ENCODE measurements around the gene ISL1.

ISL1 gene
- total RNA-seq = 0 to 0.36 (median 0) reads per million in 9 experiments

DNA sequence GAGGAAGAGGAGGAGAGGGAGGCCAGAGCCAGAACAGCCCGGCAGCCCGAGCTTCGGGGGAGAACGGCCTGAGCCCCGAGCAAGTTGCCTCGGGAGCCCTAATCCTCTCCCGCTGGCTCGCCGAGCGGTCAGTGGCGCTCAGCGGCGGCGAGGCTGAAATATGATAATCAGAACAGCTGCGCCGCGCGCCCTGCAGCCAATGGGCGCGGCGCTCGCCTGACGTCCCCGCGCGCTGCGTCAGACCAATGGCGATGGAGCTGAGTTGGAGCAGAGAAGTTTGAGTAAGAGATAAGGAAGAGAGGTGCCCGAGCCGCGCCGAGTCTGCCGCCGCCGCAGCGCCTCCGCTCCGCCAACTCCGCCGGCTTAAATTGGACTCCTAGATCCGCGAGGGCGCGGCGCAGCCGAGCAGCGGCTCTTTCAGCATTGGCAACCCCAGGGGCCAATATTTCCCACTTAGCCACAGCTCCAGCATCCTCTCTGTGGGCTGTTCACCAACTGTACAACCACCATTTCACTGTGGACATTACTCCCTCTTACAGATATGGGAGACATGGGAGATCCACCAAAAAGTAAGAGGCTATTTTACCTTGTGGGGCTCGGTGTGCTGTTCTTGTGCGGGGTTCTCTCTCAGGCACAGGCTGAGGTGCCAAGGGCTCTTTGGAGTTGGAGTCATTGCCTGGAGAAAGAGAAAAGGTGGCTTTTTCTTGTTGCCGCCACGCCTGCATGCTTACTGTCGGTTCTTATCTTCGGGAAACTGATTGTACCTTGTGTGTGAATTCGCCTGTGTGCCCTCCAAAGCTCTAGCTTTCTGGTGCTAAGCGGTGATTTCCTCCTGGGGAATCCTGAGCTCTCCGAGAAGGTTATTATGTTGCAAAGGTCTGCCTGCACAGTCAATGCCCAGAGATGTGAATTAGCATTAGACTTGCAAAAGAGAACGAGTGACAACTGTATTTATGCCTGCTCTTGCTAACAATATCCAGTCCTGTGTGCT, at the start of gene ISL1:
Gene ISL1, plus strand, starts transcription at position 318 of the 991 bp plus-strand sequence. Its CDS starts 224 bp downstream, at position 542.
- H3K9me3 Mint-ChIP-seq = peaks cover 5 to 7% of the 10 kb centered on the region in 2 donors
- peaks cover 0 to 4% of the 10 kb centered on the region in 2 donors for H3K4me1 Mint-ChIP-seq (ENCODE audit: low read depth in 2 of 2)
- no peak within 1 kb of the TSS for H3K27ac Mint-ChIP-seq
- peaks cover 68 to 100% of the 10 kb centered on the region in 2 donors for H3K27me3 Mint-ChIP-seq
- DNase-seq (no peak), ATAC-seq (replicated peaks) (no peak)
- H3K36me3 Mint-ChIP-seq (ENCODE audit: insufficient read depth) = peaks cover 3% of the 10 kb centered on the region
- no peak within 1 kb of the TSS for H3K4me3 Mint-ChIP-seq

DNA sequence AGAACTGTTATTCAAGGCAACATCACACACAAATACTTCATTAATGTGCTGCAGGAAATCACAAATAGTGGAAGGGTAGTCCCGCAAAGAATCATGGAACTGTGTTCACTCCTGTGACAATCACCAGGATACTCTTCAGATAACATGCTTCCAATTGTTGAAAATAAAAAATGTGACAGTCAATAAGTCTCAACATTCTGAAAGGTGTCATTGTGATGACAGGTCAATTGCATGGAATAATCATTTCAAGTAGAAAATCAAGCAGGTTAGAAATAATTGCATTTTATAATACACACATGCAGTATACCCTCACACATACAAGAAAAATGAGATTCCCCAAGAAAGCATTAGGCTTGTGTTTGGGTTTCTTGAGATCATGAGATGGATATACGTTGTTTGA, 46.4 kb upstream of the ISL1 start:
- Mint-ChIP-seq H3K4me1 (ENCODE audit: low read depth in 2 of 2) (no peaks in the 10 kb centered on the region), H3K27me3 (no peaks in the 10 kb centered on the region), H3K36me3 (ENCODE audit: insufficient read depth) (no peaks in the 10 kb centered on the region), H3K27ac (no peak overlapping the region), H3K4me3 (no peak overlapping the region), H3K9me3 (peaks cover 0 to 3% of the 10 kb centered on the region in 2 donors)
- no peak for DNase-seq
- no peak for ATAC-seq (replicated peaks)

DNA sequence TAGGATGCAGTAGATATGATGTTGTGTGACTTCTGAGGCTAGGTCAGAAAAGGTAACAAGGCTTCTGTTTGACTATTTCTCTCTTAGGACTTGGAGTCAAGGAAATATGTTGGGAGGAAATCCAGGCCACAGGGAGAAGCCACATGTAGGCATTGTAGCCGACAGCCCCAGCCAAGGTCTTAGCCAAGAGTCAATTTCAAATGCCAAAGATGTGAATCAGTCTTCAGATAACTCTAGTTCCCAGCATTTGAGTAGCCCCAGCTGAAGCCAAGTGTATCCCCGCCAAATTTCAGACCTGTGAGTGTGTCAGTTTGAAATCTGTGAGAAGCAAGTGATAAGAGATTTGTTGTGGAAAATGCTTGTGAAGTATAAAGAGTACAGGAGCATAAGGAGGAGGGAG, 38.1 kb upstream of the ISL1 start:
- H3K4me1 Mint-ChIP-seq (ENCODE audit: low read depth in 2 of 2) = no peaks in the 10 kb centered on the region
- no peaks in the 10 kb centered on the region for H3K36me3 Mint-ChIP-seq (ENCODE audit: insufficient read depth)
- no peak overlapping the region for H3K4me3 Mint-ChIP-seq
- H3K27me3 Mint-ChIP-seq = no peaks in the 10 kb centered on the region
- no peak for DNase-seq
- H3K9me3 Mint-ChIP-seq = peaks cover 7 to 26% of the 10 kb centered on the region in 2 donors
- ATAC-seq (replicated peaks) = no peak
- no peak overlapping the region for H3K27ac Mint-ChIP-seq

DNA sequence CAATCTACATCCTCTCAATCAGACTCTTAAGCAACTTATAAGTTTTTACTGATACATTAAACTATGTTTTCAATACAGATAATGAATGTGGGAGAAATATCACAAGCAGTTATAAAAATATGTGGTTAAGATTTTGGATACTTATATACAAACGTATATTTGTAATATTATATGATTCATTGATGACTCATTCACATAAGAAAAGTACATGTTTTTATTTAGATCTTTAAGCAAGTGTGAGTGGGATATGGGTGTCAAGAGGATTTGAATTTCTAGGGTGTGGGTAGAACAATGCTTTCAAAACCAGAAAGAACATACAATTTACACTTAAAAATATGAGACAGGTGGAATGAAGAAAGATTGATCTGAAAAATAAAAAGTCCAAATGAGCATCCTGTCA, 36.1 kb upstream of the ISL1 start:
- H3K4me3 Mint-ChIP-seq = no peak overlapping the region
- DNase-seq (no peak), ATAC-seq (replicated peaks) (no peak)
- peaks cover 7 to 26% of the 10 kb centered on the region in 2 donors for H3K9me3 Mint-ChIP-seq
- no peaks in the 10 kb centered on the region for H3K27me3 Mint-ChIP-seq
- no peak overlapping the region for H3K27ac Mint-ChIP-seq
- H3K4me1 Mint-ChIP-seq (ENCODE audit: low read depth in 2 of 2) = no peaks in the 10 kb centered on the region
- H3K36me3 Mint-ChIP-seq (ENCODE audit: insufficient read depth) = no peaks in the 10 kb centered on the region

DNA sequence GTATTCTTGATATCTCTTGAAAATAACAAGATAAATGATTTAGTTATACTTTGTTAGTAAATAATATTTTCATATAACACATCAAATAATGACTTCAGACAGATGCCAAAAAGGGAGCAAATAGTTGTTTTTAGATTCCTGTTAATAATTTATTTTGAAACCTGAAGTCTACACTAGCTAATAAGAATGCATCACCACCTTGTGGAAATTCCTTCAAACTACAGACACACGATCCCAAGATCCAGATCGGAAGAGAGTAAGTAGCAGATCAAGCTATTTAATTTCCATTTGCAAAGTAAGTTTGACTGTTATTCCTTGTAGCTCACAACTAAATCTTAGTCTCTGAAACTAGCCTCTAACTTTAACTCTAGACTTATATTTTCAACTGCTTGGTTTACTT, 35.5 kb upstream of the ISL1 start:
- Mint-ChIP-seq H3K4me3 (no peak overlapping the region), H3K27ac (no peak overlapping the region), H3K9me3 (peaks cover 7 to 26% of the 10 kb centered on the region in 2 donors), H3K4me1 (ENCODE audit: low read depth in 2 of 2) (no peaks in the 10 kb centered on the region), H3K36me3 (ENCODE audit: insufficient read depth) (no peaks in the 10 kb centered on the region), H3K27me3 (no peaks in the 10 kb centered on the region)
- DNase-seq = no peak
- ATAC-seq (replicated peaks) = no peak

DNA sequence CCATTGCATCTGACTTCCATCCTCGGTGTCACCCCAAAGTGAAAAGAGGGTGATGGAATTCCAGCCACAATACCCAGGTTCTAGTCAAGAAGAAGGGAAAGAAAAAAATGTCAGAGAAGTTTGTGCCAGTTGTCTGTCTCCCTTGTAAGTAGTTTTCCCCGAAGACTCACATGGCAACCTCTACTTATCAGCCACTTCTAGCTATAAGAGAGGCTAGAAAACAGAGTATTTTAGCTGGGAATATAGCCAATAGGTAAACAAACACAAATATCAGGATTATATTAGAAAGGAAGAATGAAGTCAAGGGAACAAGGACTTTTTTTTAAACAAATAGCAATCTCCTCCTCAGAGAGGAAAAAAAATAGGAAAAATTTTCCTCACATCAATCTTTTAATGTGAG, 12.2 kb upstream of the ISL1 start:
- Mint-ChIP-seq H3K36me3 (ENCODE audit: insufficient read depth) (no peaks in the 10 kb centered on the region), H3K9me3 (peaks cover 6 to 7% of the 10 kb centered on the region in 2 donors), H3K27me3 (peaks cover 0 to 8% of the 10 kb centered on the region in 2 donors), H3K4me3 (no peak overlapping the region), H3K27ac (no peak overlapping the region), H3K4me1 (ENCODE audit: low read depth in 2 of 2) (no peaks in the 10 kb centered on the region)
- ATAC-seq (replicated peaks) (no peak), DNase-seq (no peak)

DNA sequence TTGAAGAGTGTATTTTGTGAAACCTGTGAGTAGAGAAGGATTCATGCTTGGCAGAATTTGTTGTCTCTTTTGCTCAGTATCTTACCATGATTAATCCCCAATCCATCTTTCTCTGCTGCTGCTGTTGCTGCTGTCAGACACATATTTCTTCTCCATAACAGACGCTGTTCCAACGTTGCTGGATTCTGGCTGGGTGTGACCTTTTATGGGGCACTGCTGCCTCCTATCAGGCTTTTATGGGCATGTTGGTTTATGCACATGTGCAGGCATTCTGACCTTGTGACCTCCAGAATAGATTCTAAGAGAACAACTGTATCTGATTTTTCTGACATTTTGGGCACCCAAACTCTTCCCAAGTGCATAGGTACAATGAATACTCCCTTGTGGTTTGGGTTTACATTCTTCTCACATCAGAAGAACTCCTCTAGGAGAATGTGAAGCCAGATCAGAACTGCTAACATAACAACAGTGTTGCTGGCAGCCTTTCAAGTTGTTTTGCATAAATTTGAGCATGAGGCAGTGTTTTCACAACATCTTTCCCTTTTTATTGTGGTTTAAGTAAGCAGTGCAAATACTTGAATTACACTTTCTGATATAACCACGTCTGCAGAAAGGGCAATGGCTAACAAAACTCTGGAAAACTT, 9.2 kb upstream of the ISL1 start:
- DNase-seq (no peak), ATAC-seq (replicated peaks) (no peak)
- Mint-ChIP-seq H3K4me3 (no peak overlapping the region), H3K4me1 (ENCODE audit: low read depth in 2 of 2) (no peaks in the 10 kb centered on the region), H3K9me3 (peaks cover 6 to 9% of the 10 kb centered on the region in 2 donors), H3K27me3 (peaks cover 19 to 34% of the 10 kb centered on the region in 2 donors), H3K27ac (no peak overlapping the region), H3K36me3 (ENCODE audit: insufficient read depth) (peaks cover 1% of the 10 kb centered on the region)

DNA sequence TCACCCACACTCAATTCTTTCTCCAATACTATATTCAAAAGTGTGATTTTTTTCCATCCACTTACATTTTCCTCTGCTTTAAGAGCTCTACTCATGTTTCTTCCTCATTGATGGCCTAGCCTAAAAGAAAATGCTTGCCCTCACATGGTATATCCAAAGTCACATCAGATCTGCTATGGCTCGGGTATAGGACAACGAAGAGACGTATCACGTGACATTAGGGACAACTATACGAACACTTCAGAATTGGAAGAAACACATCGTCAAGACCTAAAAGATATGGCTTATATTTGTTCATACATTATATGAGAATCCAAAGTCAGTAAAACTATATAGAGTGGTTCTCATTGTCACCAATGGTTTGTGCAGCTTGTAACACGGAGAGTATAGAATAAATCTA, 8.2 kb upstream of the ISL1 start:
- peak overlapping the region in 1 of 2 donors; percentile 23 for H3K27ac Mint-ChIP-seq

DNA sequence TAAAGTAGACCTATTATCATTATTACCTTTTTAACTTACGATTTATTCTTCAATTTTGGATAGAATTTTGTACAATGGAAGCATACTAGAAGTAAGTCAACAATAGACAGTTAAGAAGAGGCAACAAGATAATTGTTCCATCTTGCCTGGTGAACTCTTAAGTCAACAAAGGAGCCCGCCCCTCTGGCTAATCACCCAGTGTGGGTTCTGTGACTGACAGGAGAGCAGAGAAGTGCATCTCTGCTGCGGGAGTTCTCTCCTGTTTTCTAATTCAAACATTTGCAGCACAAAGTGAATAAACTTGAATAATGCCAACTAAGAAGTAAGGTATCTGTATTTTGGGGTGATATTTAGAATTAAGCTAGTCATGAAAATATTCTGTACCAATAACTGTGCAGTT, 6.7 kb upstream of the ISL1 start:
- Mint-ChIP-seq H3K9me3 (peaks cover 6 to 9% of the 10 kb centered on the region in 2 donors), H3K4me1 (ENCODE audit: low read depth in 2 of 2) (peaks cover 0 to under 1% of the 10 kb centered on the region in 2 donors), H3K27me3 (peaks cover 40 to 59% of the 10 kb centered on the region in 2 donors), H3K36me3 (ENCODE audit: insufficient read depth) (peaks cover 3% of the 10 kb centered on the region), H3K4me3 (no peak overlapping the region), H3K27ac (no peak overlapping the region)
- ATAC-seq (replicated peaks) (no peak), DNase-seq (no peak)

More for the DNA sequence above, 8.2 kb upstream of the ISL1 start:
- peaks cover 30 to 44% of the 10 kb centered on the region in 2 donors for H3K27me3 Mint-ChIP-seq
- H3K4me3 Mint-ChIP-seq = no peak overlapping the region
- H3K4me1 Mint-ChIP-seq (ENCODE audit: low read depth in 2 of 2) = no peaks in the 10 kb centered on the region
- peaks cover 6 to 9% of the 10 kb centered on the region in 2 donors for H3K9me3 Mint-ChIP-seq
- peaks cover 3% of the 10 kb centered on the region for H3K36me3 Mint-ChIP-seq (ENCODE audit: insufficient read depth)
- no peak for DNase-seq
- ATAC-seq (replicated peaks) = no peak

DNA sequence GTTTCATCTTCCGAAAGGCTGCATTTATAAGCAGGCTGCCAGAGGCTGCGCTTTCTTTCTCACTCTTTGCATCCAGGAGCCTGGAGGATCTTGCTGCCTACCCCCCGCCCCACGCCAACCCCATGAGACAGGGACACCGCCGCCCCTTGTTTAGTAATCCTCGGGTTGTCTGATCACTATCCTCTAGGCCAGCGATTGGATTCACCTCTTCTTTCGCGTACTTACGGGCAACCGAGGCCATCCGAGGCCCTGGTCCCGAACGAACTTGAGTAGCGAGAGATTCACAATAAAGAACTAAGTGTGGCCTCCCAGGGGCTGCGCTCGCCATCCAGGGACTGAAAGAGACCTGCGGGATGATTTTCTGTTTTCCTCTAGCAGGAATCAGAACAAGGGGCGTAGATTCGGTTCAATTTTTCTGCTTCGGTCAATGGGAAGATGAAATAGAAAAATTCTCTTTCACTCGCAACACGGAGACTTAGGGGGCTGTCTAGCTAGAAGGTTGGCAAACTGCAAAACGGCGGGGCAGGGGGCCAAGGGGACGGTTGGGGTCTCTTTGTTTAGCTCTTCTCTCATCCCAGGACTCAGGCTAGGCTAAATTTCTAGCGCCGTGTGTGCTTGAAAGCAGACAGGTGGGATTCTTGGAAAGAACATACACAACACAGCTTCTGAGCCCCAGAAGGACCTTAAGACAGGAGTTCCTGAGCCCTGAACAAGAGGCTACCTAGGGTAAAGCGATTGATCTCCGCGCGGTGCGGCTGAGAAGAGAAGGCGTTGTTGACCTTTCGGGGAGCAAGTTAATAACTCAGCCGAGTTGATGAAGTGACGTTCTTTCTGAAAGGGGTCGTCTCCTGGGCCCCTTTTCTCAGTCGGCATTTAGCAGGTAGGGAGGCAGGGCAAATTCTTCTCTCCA, 5.8 kb upstream of the ISL1 start:
- peaks cover 3% of the 10 kb centered on the region for H3K36me3 Mint-ChIP-seq (ENCODE audit: insufficient read depth)
- H3K27ac Mint-ChIP-seq = no peak overlapping the region
- H3K4me3 Mint-ChIP-seq = no peak overlapping the region
- peaks cover 6 to 9% of the 10 kb centered on the region in 2 donors for H3K9me3 Mint-ChIP-seq
- ATAC-seq (replicated peaks) = no peak
- no peak for DNase-seq
- H3K27me3 Mint-ChIP-seq = peaks cover 47 to 68% of the 10 kb centered on the region in 2 donors
- peaks cover 0 to 4% of the 10 kb centered on the region in 2 donors for H3K4me1 Mint-ChIP-seq (ENCODE audit: low read depth in 2 of 2)

DNA sequence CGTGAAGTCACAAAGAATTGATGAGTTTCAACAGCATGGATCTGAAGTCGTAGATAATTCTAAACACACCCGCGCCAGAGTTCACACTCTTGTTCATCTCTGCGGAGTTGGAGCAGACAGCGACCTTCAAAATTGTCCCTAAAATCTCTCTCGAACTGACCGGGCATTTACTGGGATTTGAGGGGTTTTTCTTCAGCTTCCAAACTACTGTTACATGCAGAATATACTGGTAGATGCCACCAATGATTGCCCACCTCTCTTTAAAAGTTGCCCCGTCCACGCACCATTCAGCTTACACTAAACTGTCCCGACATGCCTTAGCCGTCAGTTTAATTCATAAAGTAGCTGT, 5.2 kb upstream of the ISL1 start:
- peaks cover 3% of the 10 kb centered on the region for H3K36me3 Mint-ChIP-seq (ENCODE audit: insufficient read depth)
- no peak for ATAC-seq (replicated peaks)
- H3K4me3 Mint-ChIP-seq = no peak overlapping the region

DNA sequence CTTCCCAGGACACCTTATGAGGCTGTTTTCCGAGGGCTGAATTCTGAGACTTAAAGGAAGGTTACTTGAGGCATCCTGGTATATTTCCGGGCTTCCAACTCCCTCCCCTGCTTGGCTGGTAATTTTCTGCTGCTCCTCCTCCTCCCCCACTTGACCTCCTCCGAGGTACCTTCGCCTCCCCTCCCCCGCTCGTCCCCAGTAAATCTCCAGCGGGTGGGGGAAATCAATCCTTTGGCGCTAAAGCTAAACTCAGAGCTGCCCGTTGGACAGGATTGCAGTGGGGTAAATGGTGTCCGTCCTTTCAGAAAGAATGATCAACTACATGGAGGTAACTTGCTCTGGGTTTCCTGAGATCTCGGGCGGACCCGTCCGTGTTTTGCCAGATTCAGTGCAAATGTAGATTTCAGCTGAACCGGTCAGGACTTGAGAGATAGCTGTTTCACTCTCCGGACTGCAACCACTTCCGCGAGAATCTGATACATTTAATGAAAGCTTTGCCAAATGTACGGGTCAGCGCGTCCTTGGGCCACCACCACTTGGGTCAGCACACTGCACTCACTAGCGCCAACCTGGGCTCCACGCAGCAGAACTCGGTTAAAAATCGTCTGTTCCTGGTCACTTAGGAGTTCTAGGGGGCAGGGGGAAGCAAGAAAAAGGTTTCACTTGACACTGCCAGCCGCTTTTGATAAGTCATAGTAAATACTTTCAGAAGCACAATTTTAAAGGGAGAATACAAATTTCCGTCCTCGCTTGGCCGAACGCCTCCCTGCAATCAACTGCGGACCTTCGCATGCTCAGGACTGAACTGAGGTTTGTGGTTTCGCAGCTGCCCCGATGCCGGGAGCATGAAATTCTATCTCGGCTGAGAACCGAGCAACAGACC, 4.6 kb upstream of the ISL1 start:
- no peak for ATAC-seq (replicated peaks)
- Mint-ChIP-seq H3K36me3 (ENCODE audit: insufficient read depth) (peaks cover 3% of the 10 kb centered on the region), H3K4me1 (ENCODE audit: low read depth in 2 of 2) (peaks cover 0 to 4% of the 10 kb centered on the region in 2 donors), H3K27me3 (peaks cover 56 to 80% of the 10 kb centered on the region in 2 donors), H3K27ac (no peak overlapping the region), H3K9me3 (peaks cover 12 to 13% of the 10 kb centered on the region in 2 donors), H3K4me3 (no peak overlapping the region)
- DNase-seq = no peak

More for the DNA sequence above, 5.2 kb upstream of the ISL1 start:
- peaks cover 8 to 10% of the 10 kb centered on the region in 2 donors for H3K9me3 Mint-ChIP-seq
- H3K4me1 Mint-ChIP-seq (ENCODE audit: low read depth in 2 of 2) = peaks cover 0 to 4% of the 10 kb centered on the region in 2 donors
- peaks cover 49 to 74% of the 10 kb centered on the region in 2 donors for H3K27me3 Mint-ChIP-seq
- DNase-seq = no peak
- no peak overlapping the region for H3K27ac Mint-ChIP-seq
